ENCODE data around the gene LIPI.
"Not testable (repeated sequence)": the region's sequence is repeated elsewhere in the genome, so short reads cannot be mapped to it uniquely, and the experiment has no call there.

The LIPI gene

GRCh38 chr21:14116080-14116481, 94.7 kb downstream of the LIPI start:
- no peak for DNase-seq (ENCODE audit: low read depth)

- DNase-seq (ENCODE audit: low read depth): no peak
These were observed 95.1 kb downstream of the LIPI start for GRCh38 chr21:14115646-14116045.

GRCh38 chr21:14114251-14114650, 96.5 kb downstream of the LIPI start:
- DNase-seq (ENCODE audit: low read depth): no peak

- not testable (repeated sequence) for DNase-seq (ENCODE audit: low read depth)
These were observed 106.2 kb downstream of the LIPI start for GRCh38 chr21:14104564-14104963.

GRCh38 chr21:14099570-14099969, 111.2 kb downstream of the LIPI start:
- no peak for DNase-seq (ENCODE audit: low read depth)

GRCh38 chr21:14097881-14098499, 112.8 kb downstream of the LIPI start:
- no peak for DNase-seq (ENCODE audit: low read depth)

- no peak for DNase-seq (ENCODE audit: low read depth)
These were observed 114.2 kb downstream of the LIPI start for GRCh38 chr21:14096577-14096976.

- DNase-seq (ENCODE audit: low read depth): no peak
These were observed 114.6 kb downstream of the LIPI start for GRCh38 chr21:14096172-14096571.

GRCh38 chr21:14095056-14095455, 115.7 kb downstream of the LIPI start:
- DNase-seq (ENCODE audit: low read depth): no peak

- no peak for DNase-seq (ENCODE audit: low read depth)
These were observed 117.8 kb downstream of the LIPI start for GRCh38 chr21:14092834-14093560.

- not testable (repeated sequence) for DNase-seq (ENCODE audit: low read depth)
These were observed 120.6 kb downstream of the LIPI start for GRCh38 chr21:14090184-14090583.

- no peak for DNase-seq (ENCODE audit: low read depth)
These were observed 122.4 kb downstream of the LIPI start for GRCh38 chr21:14088391-14088790.

GRCh38 chr21:14086553-14086952, 124.2 kb downstream of the LIPI start:
- DNase-seq (ENCODE audit: low read depth): no peak

- DNase-seq (ENCODE audit: low read depth): no peak
These were observed 126.1 kb downstream of the LIPI start for GRCh38 chr21:14084701-14085100.

- no peak for DNase-seq (ENCODE audit: low read depth)
These were observed 126.7 kb downstream of the LIPI start for GRCh38 chr21:14084068-14084501.

- no peak for DNase-seq (ENCODE audit: low read depth)
These were observed 130.0 kb downstream of the LIPI start for GRCh38 chr21:14080764-14081096.

GRCh38 chr21:14080040-14080763, 130.6 kb downstream of the LIPI start:
- DNase-seq (ENCODE audit: low read depth): no peak

- no peak for DNase-seq (ENCODE audit: low read depth)
These were observed 131.9 kb downstream of the LIPI start for GRCh38 chr21:14078746-14079375.

- no peak for DNase-seq (ENCODE audit: low read depth)
These were observed 134.5 kb downstream of the LIPI start for GRCh38 chr21:14076143-14076806.

GRCh38 chr21:14075346-14076142, 135.2 kb downstream of the LIPI start:
- DNase-seq (ENCODE audit: low read depth): no peak

- DNase-seq (ENCODE audit: low read depth): no peak
These were observed 136.6 kb downstream of the LIPI start for GRCh38 chr21:14074177-14074576.
